K562 (cell line): ENCODE data around the gene PHYKPL. TPM values are rescaled to one million over a fixed set of nuclear protein-coding genes. Genes with fewer than 3 reads are reported as not detected.
A peak's percentile ranks its signal among the peaks of the same experiment; 100 is the strongest.

Source experiments
- ATAC-seq: fragments of 200-7000 bp; cut with Tn5 transposase; 3 replicates; pipeline ENCODE4 v1.9.1; 2020; ENCODE audit warnings: moderate library complexity
- BruUV-seq: library from RNA; stranded (reverse); fragments of 400-500 nt; replicated peaks from 2 replicates; lab custom pipeline; 2021; lab: Mats Ljungman, UMichigan
- CTCF ChIA-PET: fragments of 300-600 bp; formaldehyde crosslinking; extraction: SDS; loops from one replicate; lab custom pipeline; 2021; ENCODE audit warnings: low intra/inter-chr PET ratio; lab: Yijun Ruan, JAX
- POLR2A ChIA-PET: fragments of 300-600, 350-650 bp; sonication (Branson Sonifier 250); formaldehyde crosslinking; extraction: SDS; loops from one replicate; lab custom pipeline; 2021; ENCODE audit warnings: antibody characterized with exemption, inconsistent platforms; lab: Yijun Ruan, JAX
- DNase-seq, 4 experiments: peaks; one replicate each; pipeline versions ENCODE4 v3.0.0 to v3.0.0-alpha.2; 2011 to 2018; ENCODE audit warnings: low spot score in 3 of 4, mixed read lengths in 3 of 4; ENCODE audit errors: extremely low read depth in 1 of 4
- FAIRE-seq: peaks from 2 replicates; lab custom pipeline; 2011; peaks lifted over from hg19 to GRCh38; lab: Jason Lieb, UNC
- H2AFZ ChIP-seq: 2 replicates; pipeline ENCODE4 v1.6.0; 2011; ENCODE audit warnings: low read depth, low read length, control low read depth, inconsistent platforms
- H3K27ac ChIP-seq: fragments of 200-600 bp; 3 replicates; pipeline ENCODE4 v1.8.0; 2011; ENCODE audit warnings: low read depth, mild to moderate bottlenecking, control low read depth, inconsistent platforms, low read length, moderate library complexity, mixed read lengths; ENCODE audit errors: extremely low read depth
- H3K27me3 ChIP-seq, 2 experiments: fragments of 300-600 bp in 1 of 2; 2 replicates in 1 of 2; 3 replicates in 1 of 2; pipeline versions ENCODE4 v1.6.0 to v1.8.0; 2011; ENCODE audit warnings: inconsistent platforms in 2 of 2, low read length in 2 of 2, mild to moderate bottlenecking in 1 of 2, mixed read lengths in 1 of 2, moderate library complexity in 1 of 2; ENCODE audit not compliant: control insufficient read depth in 2 of 2, insufficient read depth in 2 of 2
- H3K36me3 ChIP-seq: fragments of 300-600 bp; 3 replicates; pipeline ENCODE4 v1.8.0; 2011; ENCODE audit warnings: mild to moderate bottlenecking, low read length, inconsistent platforms; ENCODE audit not compliant: control insufficient read depth, insufficient read depth
- H3K4me1 ChIP-seq, 2 experiments: fragments of 200-600 bp in 1 of 2; replicated peaks in 1 of 2; 2 replicates in 1 of 2; 3 replicates in 1 of 2; pipeline versions ENCODE4 v1.5.1 to v1.8.0; 2011; ENCODE audit warnings: inconsistent platforms in 2 of 2, low read length in 2 of 2, mild to moderate bottlenecking in 1 of 2, mixed read lengths in 1 of 2, moderate library complexity in 1 of 2; ENCODE audit not compliant: control insufficient read depth in 2 of 2, insufficient read depth in 2 of 2
- H3K4me2 ChIP-seq: 2 replicates; pipeline ENCODE4 v1.6.1; 2011; ENCODE audit warnings: low read length, control low read depth, inconsistent platforms, mixed read lengths; ENCODE audit not compliant: insufficient read depth
- H3K4me3 ChIP-seq: fragments of 200-600 bp; sonication (generic), shearing (Covaris generic); 2 replicates; pipeline ENCODE4 v1.5.1; 2016; ENCODE audit warnings: control low read depth, inconsistent platforms
- H3K79me2 ChIP-seq: fragments of 200-600 bp; 3 replicates; pipeline ENCODE4 v1.8.0; 2011; ENCODE audit warnings: low read length, inconsistent platforms; ENCODE audit not compliant: control insufficient read depth, insufficient read depth
- H3K9ac ChIP-seq, 2 experiments: 2 replicates each; pipeline versions ENCODE4 v1.6.0 to v1.6.1; 2011; ENCODE audit warnings: low read depth in 2 of 2, low read length in 2 of 2, control low read depth in 1 of 2, inconsistent platforms in 1 of 2, mild to moderate bottlenecking in 1 of 2, mixed read lengths in 1 of 2; ENCODE audit not compliant: insufficient read depth in 1 of 2
- H3K9me1 ChIP-seq: one replicate; pipeline ENCODE4 v1.6.0; 2011; ENCODE audit warnings: inconsistent platforms, mild to moderate bottlenecking, low read length, moderate library complexity; ENCODE audit not compliant: control insufficient read depth, insufficient read depth
- H3K9me3 ChIP-seq: replicated peaks from 2 replicates; pipeline ENCODE4 v1.5.1; 2011; ENCODE audit warnings: low read depth, low read length, inconsistent platforms; ENCODE audit not compliant: control insufficient read depth, insufficient read depth
- H4K20me1 ChIP-seq: replicated peaks from 2 replicates; pipeline ENCODE4 v1.6.1; 2011; ENCODE audit warnings: low read length, inconsistent platforms, mixed read lengths; ENCODE audit not compliant: control insufficient read depth, insufficient read depth
- ARNT ChIP-seq, 2 experiments: fragments of 450-650 bp; IDR thresholded peaks; 2 replicates each; pipeline ENCODE4 v1.6.1; 2016; ENCODE audit warnings: mild to moderate bottlenecking in 1 of 2
- CEBPB ChIP-seq: fragments of 450-650 bp; IDR thresholded peaks from 2 replicates; pipeline ENCODE4 v1.6.1; 2016; ENCODE audit warnings: missing genetic modification characterization, missing compliant biosample characterization
- CEBPG ChIP-seq, 3 experiments: fragments of 200-800 bp in 1 of 3; sonication (Bioruptor generic) in 1 of 3; sonication (generic) in 1 of 3; formaldehyde crosslinking in 1 of 3; IDR thresholded peaks in 2 of 3; conservative IDR thresholded peaks in 1 of 3; 2 replicates each; pipeline versions ENCODE4 v1.6.1 to v1.8.0; 2016 to 2022; ENCODE audit warnings: missing compliant biosample characterization in 2 of 3, missing genetic modification characterization in 2 of 3, mild to moderate bottlenecking in 1 of 3, missing genetic modification reagents in 1 of 3
- HMG20A ChIP-seq: fragments of 450-650 bp; formaldehyde crosslinking; conservative IDR thresholded peaks from 2 replicates; pipeline ENCODE4 v1.4.0; 2020; ENCODE audit warnings: mild to moderate bottlenecking, mixed read lengths
- MAFK ChIP-seq: IDR thresholded peaks from 2 replicates; pipeline ENCODE4 v1.6.1; 2011; ENCODE audit warnings: low read length, improper control_type of control experiment
- SMARCB1 ChIP-seq: IDR thresholded peaks from 2 replicates; pipeline ENCODE4 v1.6.1; 2011; ENCODE audit warnings: improper control_type of control experiment, low read depth; ENCODE audit not compliant: insufficient read length
- SMARCE1 ChIP-seq: fragments of 450-650 bp; IDR thresholded peaks from 2 replicates; pipeline ENCODE4 v1.7.1; 2016; ENCODE audit warnings: mild to moderate bottlenecking
- TCFL5 ChIP-seq: fragments of 250-450 bp; sonication (Bioruptor Pico); conservative IDR thresholded peaks from 2 replicates; pipeline ENCODE4 v1.6.1; 2021; ENCODE audit warnings: mild to moderate bottlenecking, moderate library complexity, matching md5 sums
- TRIM24 ChIP-seq, 2 experiments: fragments of 450-650 bp; IDR thresholded peaks; 2 replicates each; pipeline ENCODE4 v1.6.1; 2016
- ZNF184 ChIP-seq: sonication (generic); formaldehyde crosslinking; IDR thresholded peaks from 2 replicates; pipeline ENCODE4 v1.5.0; 2020; ENCODE audit warnings: missing genetic modification reagents
- ZNF512 ChIP-seq: IDR thresholded peaks from 2 replicates; pipeline ENCODE4 v1.6.1; 2016; ENCODE audit warnings: missing genetic modification characterization, missing compliant biosample characterization
- ZNF766 ChIP-seq: fragments of 200-800 bp; sonication (Bioruptor generic); conservative IDR thresholded peaks from 2 replicates; pipeline ENCODE4 v1.6.1; 2016; ENCODE audit warnings: missing genetic modification characterization, missing compliant biosample characterization
- WGBS: fragments of 100-300 bp; shearing (Covaris generic); methylation state at CpG from one replicate; pipeline ENCODE4 v1.1.6; 2016; ENCODE audit warnings: low coverage, mixed read lengths; ENCODE audit not compliant: insufficient coverage; ENCODE audit errors: missing lambda C conversion rate; 5-methylcytosine and 5-hydroxymethylcytosine counted together
- in situ Hi-C: fragments of 300-500 bp; cut with MboI; formaldehyde crosslinking; loops from 4 replicates; pipeline ENCODE4 v1.15.0; 2018; ENCODE audit warnings: inconsistent platforms, mixed read lengths
- intact Hi-C: fragments of 100-400 bp; cut with micrococcal nuclease; formaldehyde crosslinking; loops from 2 replicates; pipeline ENCODE4 v1.14.2; 2022
- polyA plus RNA-seq, 8 experiments: library from polyadenylated mRNA; depleted of rRNA in 4 of 8; stranded (reverse) in 5 of 8; unstranded in 3 of 8; fragments of >200 nt; fragmentation: Nextera tagmentation in 2 of 8; fragmentation: Illumina TruSeq in 1 of 8; extraction: Ambion mirVana in 2 of 8; extraction: Trizol in 1 of 8; gene quantifications; 2 replicates each; pipeline versions ENCODE4 v1.2.1 to v1.2.3, GENCODE V29; 2011 to 2014; ENCODE audit warnings: inconsistent platforms in 1 of 8, missing spikeins in 1 of 8
- total RNA-seq, 7 experiments: library from RNA; depleted of rRNA in 6 of 7; stranded (reverse); fragments of >200 nt in 6 of 7; fragmentation: Illumina TruSeq in 2 of 7; extraction: Trizol in 2 of 7; gene quantifications; 2 replicates each; pipeline versions ENCODE4 v1.2.1 to v1.2.3, GENCODE V29; 2011 to 2021; ENCODE audit warnings: low replicate concordance in 1 of 7

Gene PHYKPL
- total and polyA plus RNA-seq, 9 of the 15 experiments (the other 6 are each of a cell fraction or from before 2014, with no cell fraction given), result 4.7 to 34.7 (median 18.6) TPM

- H3K27ac ChIP-seq, result no peak overlapping the region
- no peak overlapping the region for H3K4me3 ChIP-seq
- no peaks in the 10 kb centered on the region for H3K9me1 ChIP-seq
- peaks cover 5 to 16% of the 10 kb centered on the region in 2 experiments; a peak in 3 of 5 replicates for H3K27me3 ChIP-seq
- TF ChIP-seq SMARCE1 (no peak), ZNF766 (CRISPR knock-in tag) (peak; percentile 99)
- ChIA-PET POLR2A (interaction anchor here (0.9 kb wide), 1 partner anchor 12 kb away, joined by 3 read pairs; the partner anchor contains the start of gene HNRNPAB), CTCF (interaction anchor here (0.6 kb wide), 1 partner anchor 123 kb away, joined by 3 read pairs; no protein-coding TSS in a partner anchor)
- no peaks in the 10 kb centered on the region for H4K20me1 ChIP-seq
- 31% methylated on average over 7 of the region's 7 CpGs for WGBS
- no peak for ATAC-seq
- no peak overlapping the region for H3K4me2 ChIP-seq
- no peaks in the 10 kb centered on the region for H3K79me2 ChIP-seq
- in situ Hi-C loops (no loop called here), intact Hi-C loops (no loop called here)
- DNase-seq, result peak in 1 of 4 experiments; percentile 3
- H3K9me3 ChIP-seq, result no peaks in the 10 kb centered on the region; the same call in 1 of the 2 replicates
- FAIRE-seq, result no peak
- 0 out of 2 replicates have a peak overlapping the region, but pooled peaks have one; percentile 16 for H2AFZ ChIP-seq
- no peak overlapping the region for H3K9ac ChIP-seq
- no peaks in the 10 kb centered on the region for H3K36me3 ChIP-seq
- peaks cover 0 to 8% of the 10 kb centered on the region in 2 experiments; a peak in 2 of 5 replicates for H3K4me1 ChIP-seq
- no TSS peak for BruUV-seq
Observed at GRCh38 chr5:178192787-178193186, 39.8 kb downstream of the PHYKPL start.

GRCh38 chr5:178192244-178192643 is 40.4 kb downstream of the PHYKPL start:
- no peak for DNase-seq
- Histone ChIP-seq H3K4me2 (no peak overlapping the region), H3K9ac (no peak overlapping the region), H2AFZ (no peak overlapping the region), H3K27ac (no peak overlapping the region), H3K4me1 (peaks cover 0 to 9% of the 10 kb centered on the region in 2 experiments; a peak in 3 of 5 replicates), H3K9me1 (no peaks in the 10 kb centered on the region), H3K4me3 (no peak overlapping the region), H3K79me2 (no peaks in the 10 kb centered on the region), H4K20me1 (no peaks in the 10 kb centered on the region), H3K27me3 (peaks cover 5 to 16% of the 10 kb centered on the region in 2 experiments; a peak in 3 of 5 replicates), H3K9me3 (no peaks in the 10 kb centered on the region; the same call in 1 of the 2 replicates), H3K36me3 (no peaks in the 10 kb centered on the region)
- 4% methylated on average over 2 of the region's 2 CpGs for WGBS
- ChIA-PET POLR2A (no interaction called here), CTCF (no interaction called here)
- intact Hi-C loops (no loop called here), in situ Hi-C loops (no loop called here)
- no peak for FAIRE-seq
- BruUV-seq, result no TSS peak
- no peak for ATAC-seq
- TF ChIP-seq ARNT (IDR thresholded peaks at IDR 0.05) (no peak), CEBPG (CRISPR knock-in tag; IDR thresholded peaks at IDR 0.05) (0 out of 2 replicates have a peak, but pooled peaks have one; percentile 16), CEBPG (tag; conservative IDR thresholded peaks at IDR 0.05 in 1 of 2, IDR thresholded peaks at IDR 0.05 in 1 of 2) (no peak), MAFK (no peak), ZNF184 (CRISPR knock-in tag) (no peak), TRIM24 (IDR thresholded peaks at IDR 0.05) (0 out of 4 replicates have a peak, but pooled peaks of 1 of the 2 experiments have one; percentile 29), CEBPB (tag) (peak; percentile 43), ZNF512 (tag) (peak; percentile 91), SMARCB1 (no peak), TCFL5 (CRISPR knock-in tag) (no peak), HMG20A (CRISPR knock-in tag) (no peak)
